Measurements from ENCODE around the gene PAGE2B. TPM values are rescaled to one million over a fixed set of nuclear protein-coding genes. Genes with fewer than 3 reads are reported as not detected.
"Not testable (repeated sequence)": the region's sequence is repeated elsewhere in the genome, so short reads cannot be mapped to it uniquely, and the experiment has no call there.

Gene PAGE2B
- total RNA-seq, 3 donors from 2014 or later: not detected

GRCh38 chrX:55056820-55057674, 17.8 kb upstream of the PAGE2B start:
- Histone ChIP-seq H3K27ac (no peak overlapping the region), H3K27me3 (peaks cover 0 to 33% of the 10 kb centered on the region in 2 donors), H3K4me1 (no peaks in the 10 kb centered on the region), H3K9me3 (peaks cover 0 to 5% of the 10 kb centered on the region in 2 donors), H3K36me3 (no peaks in the 10 kb centered on the region), H3K4me3 (peak overlapping the region in 1 of 3 donors; percentile 4)
- no peak for DNase-seq (ENCODE audit: low spot score in 2 of 2)
- TF ChIP-seq CTCF (IDR thresholded peaks at IDR 0.05) (no peak), POLR2AphosphoS5 (IDR thresholded peaks at IDR 0.05) (no peak), POLR2A (IDR thresholded peaks at IDR 0.05) (no peak)
- intact Hi-C loops (cut with DNase I; ENCODE audit: low total_unique reads): no loop called here

GRCh38 chrX:55057675-55058249, 17.1 kb upstream of the PAGE2B start:
- Histone ChIP-seq H3K27me3 (peaks cover 0 to 33% of the 10 kb centered on the region in 2 donors), H3K4me3 (peak overlapping the region in 1 of 3 donors; percentile 4), H3K9me3 (no peaks in the 10 kb centered on the region), H3K4me1 (no peaks in the 10 kb centered on the region), H3K27ac (no peak overlapping the region), H3K36me3 (no peaks in the 10 kb centered on the region)
- TF ChIP-seq CTCF (IDR thresholded peaks at IDR 0.05) (peak in 2 of 3 donors; percentile 61), POLR2AphosphoS5 (IDR thresholded peaks at IDR 0.05) (no peak)
- intact Hi-C loops (cut with DNase I; ENCODE audit: low total_unique reads): no loop called here
- no peak for DNase-seq (ENCODE audit: low spot score in 2 of 2)

GRCh38 chrX:55067180-55067579, 7.7 kb upstream of the PAGE2B start:
- H3K4me1 ChIP-seq; H3K4me3 ChIP-seq; H3K36me3 ChIP-seq; intact Hi-C loops (cut with DNase I; ENCODE audit: low total_unique reads); H3K27me3 ChIP-seq; DNase-seq (ENCODE audit: low spot score in 2 of 2); H3K27ac ChIP-seq: not testable (repeated sequence)
- H3K9me3 ChIP-seq: peaks cover 0 to 12% of the 10 kb centered on the region in 2 donors

- intact Hi-C loops (cut with DNase I; ENCODE audit: low total_unique reads): no loop called here
- Histone ChIP-seq H3K27me3 (peaks cover 0 to 15% of the 10 kb centered on the region in 2 donors), H3K4me1 (no peaks in the 10 kb centered on the region), H3K27ac (no peak overlapping the region), H3K9me3 (no peaks in the 10 kb centered on the region), H3K36me3 (no peaks in the 10 kb centered on the region), H3K4me3 (no peak overlapping the region)
- no peak for DNase-seq (ENCODE audit: low spot score in 2 of 2)
- TF ChIP-seq POLR2A (IDR thresholded peaks at IDR 0.05): no peak
- TF ChIP-seq CTCF (IDR thresholded peaks at IDR 0.05): no peak
- TF ChIP-seq POLR2AphosphoS5 (IDR thresholded peaks at IDR 0.05): no peak
Measured at GRCh38 chrX:55072286-55072685, 2.5 kb upstream of the PAGE2B start.

GRCh38 chrX:55088795-55089489, 14.1 kb downstream of the PAGE2B start, which contains the start of gene PAGE2:
Gene PAGE2, plus strand, starts transcription at chrX:55089018. Its CDS starts 1,003 bp downstream, at chrX:55090021.
- intact Hi-C loops (cut with DNase I; ENCODE audit: low total_unique reads): no loop called here
- DNase-seq (ENCODE audit: low spot score in 2 of 2): no peak
- Histone ChIP-seq H3K27me3 (peaks cover 0 to 6% of the 10 kb centered on the region in 2 donors), H3K36me3 (no peaks in the 10 kb centered on the region), H3K9me3 (no peaks in the 10 kb centered on the region), H3K27ac (no peak within 1 kb of the TSS), H3K4me3 (no peak within 1 kb of the TSS), H3K4me1 (no peaks in the 10 kb centered on the region)
- no peak for TF ChIP-seq CTCF (IDR thresholded peaks at IDR 0.05)
- no peak for TF ChIP-seq POLR2AphosphoS5 (IDR thresholded peaks at IDR 0.05)
- no peak for TF ChIP-seq POLR2A (IDR thresholded peaks at IDR 0.05)
